HepG2 (cell line): ENCODE results near the gene TEAD1.

ENCODE experiments used
- MAX ChIP-seq: IDR thresholded peaks from 2 replicates; pipeline ENCODE4 v1.6.1; 2012; ENCODE audit warnings: inconsistent platforms
- TAF1 ChIP-seq: sonication (generic); formaldehyde crosslinking; IDR thresholded peaks from 2 replicates; pipeline ENCODE4 v1.4.0; 2020; ENCODE audit warnings: missing genetic modification reagents
- ZBTB8A ChIP-seq: sonication (generic); formaldehyde crosslinking; IDR thresholded peaks from 2 replicates; pipeline ENCODE4 v1.4.0; 2020; ENCODE audit warnings: mild to moderate bottlenecking, low read depth, missing genetic modification reagents, borderline replicate concordance
- ZNF430 ChIP-seq: sonication (generic); formaldehyde crosslinking; IDR thresholded peaks from 2 replicates; pipeline ENCODE4 v1.9.0; 2021; ENCODE audit warnings: mild to moderate bottlenecking, missing genetic modification reagents
- TF ChIP-seq, protein P1 (sequence below): sonication (generic); formaldehyde crosslinking; IDR thresholded peaks from 2 replicates; pipeline ENCODE4 v1.4.0; 2020; ENCODE audit warnings: mild to moderate bottlenecking, missing genetic modification reagents, borderline replicate concordance

DNA sequence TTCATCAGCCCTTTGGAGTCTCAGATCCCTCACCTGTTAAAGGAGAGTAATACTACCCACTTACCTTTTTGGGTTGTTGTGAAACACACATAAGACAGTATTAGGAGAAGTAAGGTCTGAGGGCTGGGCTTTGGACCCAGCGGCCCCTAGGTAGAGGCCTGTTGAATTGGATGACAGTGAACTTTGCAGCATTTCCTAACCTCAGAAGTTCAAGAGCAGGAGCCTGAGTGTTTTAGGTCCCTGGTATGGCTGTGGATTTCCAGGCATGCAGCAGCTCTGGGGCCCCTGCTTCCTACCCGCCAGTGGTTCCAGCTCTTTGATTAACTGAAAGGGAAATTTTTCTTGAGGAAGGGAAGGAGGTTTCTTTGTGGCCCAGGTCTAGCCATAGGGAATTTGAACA, 58.9 kb downstream of the TEAD1 start:
- TF ChIP-seq ZNF430 (CRISPR knock-in tag) (no peak), ZBTB8A (CRISPR knock-in tag) (no peak), TAF1 (CRISPR knock-in tag) (no peak), MAX (no peak)
- TF ChIP-seq, protein P1, sequence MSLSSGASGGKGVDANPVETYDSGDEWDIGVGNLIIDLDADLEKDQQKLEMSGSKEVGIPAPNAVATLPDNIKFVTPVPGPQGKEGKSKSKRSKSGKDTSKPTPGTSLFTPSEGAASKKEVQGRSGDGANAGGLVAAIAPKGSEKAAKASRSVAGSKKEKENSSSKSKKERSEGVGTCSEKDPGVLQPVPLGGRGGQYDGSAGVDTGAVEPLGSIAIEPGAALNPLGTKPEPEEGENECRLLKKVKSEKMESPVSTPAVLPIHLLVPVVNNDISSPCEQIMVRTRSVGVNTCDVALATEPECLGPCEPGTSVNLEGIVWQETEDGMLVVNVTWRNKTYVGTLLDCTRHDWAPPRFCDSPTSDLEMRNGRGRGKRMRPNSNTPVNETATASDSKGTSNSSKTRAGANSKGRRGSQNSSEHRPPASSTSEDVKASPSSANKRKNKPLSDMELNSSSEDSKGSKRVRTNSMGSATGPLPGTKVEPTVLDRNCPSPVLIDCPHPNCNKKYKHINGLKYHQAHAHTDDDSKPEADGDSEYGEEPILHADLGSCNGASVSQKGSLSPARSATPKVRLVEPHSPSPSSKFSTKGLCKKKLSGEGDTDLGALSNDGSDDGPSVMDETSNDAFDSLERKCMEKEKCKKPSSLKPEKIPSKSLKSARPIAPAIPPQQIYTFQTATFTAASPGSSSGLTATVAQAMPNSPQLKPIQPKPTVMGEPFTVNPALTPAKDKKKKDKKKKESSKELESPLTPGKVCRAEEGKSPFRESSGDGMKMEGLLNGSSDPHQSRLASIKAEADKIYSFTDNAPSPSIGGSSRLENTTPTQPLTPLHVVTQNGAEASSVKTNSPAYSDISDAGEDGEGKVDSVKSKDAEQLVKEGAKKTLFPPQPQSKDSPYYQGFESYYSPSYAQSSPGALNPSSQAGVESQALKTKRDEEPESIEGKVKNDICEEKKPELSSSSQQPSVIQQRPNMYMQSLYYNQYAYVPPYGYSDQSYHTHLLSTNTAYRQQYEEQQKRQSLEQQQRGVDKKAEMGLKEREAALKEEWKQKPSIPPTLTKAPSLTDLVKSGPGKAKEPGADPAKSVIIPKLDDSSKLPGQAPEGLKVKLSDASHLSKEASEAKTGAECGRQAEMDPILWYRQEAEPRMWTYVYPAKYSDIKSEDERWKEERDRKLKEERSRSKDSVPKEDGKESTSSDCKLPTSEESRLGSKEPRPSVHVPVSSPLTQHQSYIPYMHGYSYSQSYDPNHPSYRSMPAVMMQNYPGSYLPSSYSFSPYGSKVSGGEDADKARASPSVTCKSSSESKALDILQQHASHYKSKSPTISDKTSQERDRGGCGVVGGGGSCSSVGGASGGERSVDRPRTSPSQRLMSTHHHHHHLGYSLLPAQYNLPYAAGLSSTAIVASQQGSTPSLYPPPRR (CRISPR knock-in tag) = peak; percentile 41; the same call in 1 of the 2 replicates
